ENCODE measurements around the gene FXYD3.
"Not testable (repeated sequence)": the region's sequence is repeated elsewhere in the genome, so short reads cannot be mapped to it uniquely, and the experiment has no call there.

The FXYD3 gene

GRCh38 chr19:35125270-35125717, 9.7 kb downstream of the FXYD3 start:
- DNase-seq (ENCODE audit: low spot score), result no peak

- no peak for DNase-seq (ENCODE audit: low spot score)
Measured at GRCh38 chr19:35125749-35126623, 10.4 kb downstream of the FXYD3 start.

- no peak for DNase-seq (ENCODE audit: low spot score)
Measured at GRCh38 chr19:35126624-35126959, 11.0 kb downstream of the FXYD3 start.

GRCh38 chr19:35127871-35128270, 12.2 kb downstream of the FXYD3 start:
- no peak for DNase-seq (ENCODE audit: low spot score)

GRCh38 chr19:35128398-35129057, 12.9 kb downstream of the FXYD3 start:
- DNase-seq (ENCODE audit: low spot score), result no peak

- DNase-seq (ENCODE audit: low spot score), result not testable (repeated sequence)
Measured at GRCh38 chr19:35129724-35130274, 14.2 kb downstream of the FXYD3 start.

- no peak for DNase-seq (ENCODE audit: low spot score)
Measured at GRCh38 chr19:35130761-35131720, 15.4 kb downstream of the FXYD3 start.

- DNase-seq (ENCODE audit: low spot score), result no peak
Measured at GRCh38 chr19:35132254-35132653, 16.6 kb downstream of the FXYD3 start.

GRCh38 chr19:35133826-35134225, 18.2 kb downstream of the FXYD3 start:
- DNase-seq (ENCODE audit: low spot score), result no peak

GRCh38 chr19:35134601-35135242, 19.1 kb downstream of the FXYD3 start, which contains the start of gene LGI4:
Gene LGI4, minus strand, starts transcription at chr19:35135059. Its CDS starts 379 bp downstream, at chr19:35134680.
- no peak for DNase-seq (ENCODE audit: low spot score)

GRCh38 chr19:35135389-35135909, 19.8 kb downstream of the FXYD3 start:
- DNase-seq (ENCODE audit: low spot score), result peak; percentile 65

GRCh38 chr19:35136231-35136630, 20.6 kb downstream of the FXYD3 start:
- no peak for DNase-seq (ENCODE audit: low spot score)

GRCh38 chr19:35136977-35137702, 21.5 kb downstream of the FXYD3 start:
- no peak for DNase-seq (ENCODE audit: low spot score)

- DNase-seq (ENCODE audit: low spot score), result no peak
Measured at GRCh38 chr19:35138305-35138892, 22.8 kb downstream of the FXYD3 start, which contains the start of gene FXYD1. Gene FXYD1, plus strand, starts transcription at chr19:35138824. Its CDS starts 1,256 bp downstream, at chr19:35140080.

GRCh38 chr19:35140207-35140961, 24.8 kb downstream of the FXYD3 start:
- DNase-seq (ENCODE audit: low spot score), result no peak

- DNase-seq (ENCODE audit: low spot score), result peak; percentile 95
Measured at GRCh38 chr19:35140962-35141836, 25.6 kb downstream of the FXYD3 start.

GRCh38 chr19:35141837-35142605, 26.4 kb downstream of the FXYD3 start:
- DNase-seq (ENCODE audit: low spot score), result peak; percentile 40
